Parathyroid adenoma (tissue), 2 donors: ENCODE data around the gene AFAP1L2.

Experiments
- H2AFZ ChIP-seq: fragments of 300-600 bp; sonication (generic); one replicate; pipeline ENCODE4 v1.7.0; 2017; ENCODE audit warnings: antibody characterized with exemption, mild to moderate bottlenecking
- H3K27ac ChIP-seq: fragments of 300-600 bp; sonication (generic); one replicate; pipeline ENCODE4 v1.7.0; 2017
- H3K27me3 ChIP-seq: fragments of 300-600 bp; sonication (generic); one replicate; pipeline ENCODE4 v1.7.0; 2017; ENCODE audit warnings: low read length; ENCODE audit not compliant: control insufficient read depth, insufficient read depth
- H3K36me3 ChIP-seq: fragments of 300-600 bp; sonication (generic); one replicate; pipeline ENCODE4 v1.7.0; 2017; ENCODE audit warnings: low read length; ENCODE audit not compliant: control insufficient read depth, insufficient read depth
- H3K4me1 ChIP-seq: fragments of 300-600 bp; sonication (generic); one replicate; pipeline ENCODE4 v1.7.0; 2017; ENCODE audit warnings: control low read depth
- H3K4me2 ChIP-seq: fragments of 300-600 bp; sonication (generic); one replicate; pipeline ENCODE4 v1.7.0; 2017; ENCODE audit warnings: low read length
- H3K4me3 ChIP-seq: fragments of 300-600 bp; sonication (generic); one replicate; pipeline ENCODE4 v1.7.0; 2017; ENCODE audit warnings: low read depth, low read length
- H3K79me2 ChIP-seq: fragments of 300-600 bp; sonication (generic); one replicate; pipeline ENCODE4 v1.7.0; 2017; ENCODE audit warnings: control low read depth
- H3K9ac ChIP-seq: fragments of 300-600 bp; sonication (generic); one replicate; pipeline ENCODE4 v1.7.0; 2017; ENCODE audit warnings: mild to moderate bottlenecking
- H3K9me3 ChIP-seq: fragments of 300-600 bp; sonication (generic); one replicate; pipeline ENCODE4 v1.7.0; 2017; ENCODE audit warnings: low read length; ENCODE audit not compliant: control insufficient read depth
- CTCF ChIP-seq: fragments of 300-600 bp; sonication (generic); IDR thresholded peaks from one replicate; pipeline ENCODE4 v1.7.0; 2017; ENCODE audit warnings: antibody characterized with exemption, mild to moderate bottlenecking
- donor health status: primary hyperparathyroidism.

The AFAP1L2 gene

DNA sequence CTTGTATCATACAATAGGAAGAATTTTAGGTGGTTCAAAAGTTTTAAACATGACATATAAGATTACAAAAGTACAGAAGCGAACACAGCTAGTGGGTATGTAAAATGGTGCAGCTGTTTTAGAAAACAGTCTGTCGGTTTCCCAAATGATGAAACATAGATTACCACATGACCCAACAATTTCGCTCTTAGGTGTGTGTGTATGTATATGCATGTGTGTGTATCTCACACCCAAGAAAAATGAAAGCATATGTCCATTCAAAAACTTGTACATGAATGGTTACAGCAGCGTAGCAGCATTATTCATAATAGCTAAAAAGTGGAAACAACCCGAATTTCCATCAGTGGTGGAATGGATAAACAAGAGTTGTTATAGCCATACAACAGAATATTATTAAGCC lies 23.5 kb downstream of the AFAP1L2 start:
- peaks cover 84% of the 10 kb centered on the region for H3K4me1 ChIP-seq
- peak overlapping the region; percentile 25 for H3K4me2 ChIP-seq
- H3K9ac ChIP-seq: no peak overlapping the region
- peak overlapping the region; percentile 91 for H3K27ac ChIP-seq
- H2AFZ ChIP-seq: no peak overlapping the region
- no peak overlapping the region for H3K4me3 ChIP-seq
- H3K27me3 ChIP-seq: no peaks in the 10 kb centered on the region
- H3K9me3 ChIP-seq: no peaks in the 10 kb centered on the region
- H3K36me3 ChIP-seq: no peaks in the 10 kb centered on the region
- peaks cover 64% of the 10 kb centered on the region for H3K79me2 ChIP-seq
- no peak for TF ChIP-seq CTCF

GRCh38 chr10:114380060-114380459 lies 24.2 kb downstream of the AFAP1L2 start:
- Histone ChIP-seq H3K4me1 (peaks cover 78% of the 10 kb centered on the region), H3K4me3 (no peak overlapping the region), H3K4me2 (peak overlapping the region; percentile 29), H3K36me3 (no peaks in the 10 kb centered on the region), H3K27me3 (no peaks in the 10 kb centered on the region), H2AFZ (no peak overlapping the region), H3K79me2 (peaks cover 56% of the 10 kb centered on the region), H3K27ac (peak overlapping the region; percentile 91), H3K9me3 (no peaks in the 10 kb centered on the region), H3K9ac (no peak overlapping the region)
- no peak for TF ChIP-seq CTCF

DNA sequence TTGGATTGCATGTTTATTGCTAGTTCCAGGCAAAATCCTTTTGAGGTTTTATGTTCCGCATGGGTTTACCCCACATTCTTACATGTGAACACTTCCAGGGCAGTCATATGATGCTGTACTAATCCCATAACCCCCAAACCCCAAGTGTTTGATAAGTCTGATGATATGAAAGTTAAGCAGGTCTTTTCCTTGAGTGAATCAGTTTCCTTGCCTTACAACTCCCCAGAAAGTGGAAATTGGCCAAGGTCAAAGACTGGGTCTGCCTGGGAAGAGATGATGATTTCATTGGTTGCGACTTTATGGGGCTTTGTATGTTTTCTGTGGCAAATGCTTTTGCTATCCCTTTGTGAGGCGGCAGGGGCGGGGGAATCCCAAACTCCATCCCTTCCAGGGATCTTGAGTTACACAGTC lies 24.7 kb downstream of the AFAP1L2 start:
- H3K4me3 ChIP-seq: no peak overlapping the region
- no peaks in the 10 kb centered on the region for H3K36me3 ChIP-seq
- no peaks in the 10 kb centered on the region for H3K27me3 ChIP-seq
- peaks cover 76% of the 10 kb centered on the region for H3K4me1 ChIP-seq
- no peaks in the 10 kb centered on the region for H3K9me3 ChIP-seq
- TF ChIP-seq CTCF: no peak
- peak overlapping the region; percentile 91 for H3K27ac ChIP-seq
- peaks cover 52% of the 10 kb centered on the region for H3K79me2 ChIP-seq
- no peak overlapping the region for H3K9ac ChIP-seq
- H3K4me2 ChIP-seq: peak overlapping the region; percentile 29
- H2AFZ ChIP-seq: no peak overlapping the region

DNA sequence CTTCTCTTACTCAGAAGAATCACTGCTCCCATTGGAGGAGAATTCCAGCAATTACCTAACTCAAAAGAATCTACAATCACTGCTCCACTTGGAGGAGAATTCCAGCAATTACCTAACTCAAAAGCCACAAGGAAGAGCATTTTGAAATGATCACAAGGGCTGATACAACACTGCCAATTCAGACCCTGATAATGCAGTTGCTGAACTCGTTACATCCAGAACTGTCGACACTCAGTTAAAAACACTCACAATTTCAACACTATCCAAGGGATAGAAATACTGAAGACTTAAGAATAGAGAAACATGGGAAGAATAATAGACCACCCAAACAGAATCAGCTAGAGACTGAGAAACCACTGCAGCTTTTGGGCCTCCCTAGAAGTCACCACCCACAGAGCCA lies 27.8 kb downstream of the AFAP1L2 start:
- H3K27ac ChIP-seq: peak overlapping the region; percentile 91
- peak overlapping the region; percentile 19 for H3K4me2 ChIP-seq
- no peaks in the 10 kb centered on the region for H3K27me3 ChIP-seq
- H3K4me1 ChIP-seq: peaks cover 80% of the 10 kb centered on the region
- H3K9me3 ChIP-seq: no peaks in the 10 kb centered on the region
- no peak for TF ChIP-seq CTCF
- H3K79me2 ChIP-seq: peaks cover 56% of the 10 kb centered on the region
- H3K36me3 ChIP-seq: no peaks in the 10 kb centered on the region
- H2AFZ ChIP-seq: no peak overlapping the region
- H3K4me3 ChIP-seq: no peak overlapping the region
- no peak overlapping the region for H3K9ac ChIP-seq

DNA sequence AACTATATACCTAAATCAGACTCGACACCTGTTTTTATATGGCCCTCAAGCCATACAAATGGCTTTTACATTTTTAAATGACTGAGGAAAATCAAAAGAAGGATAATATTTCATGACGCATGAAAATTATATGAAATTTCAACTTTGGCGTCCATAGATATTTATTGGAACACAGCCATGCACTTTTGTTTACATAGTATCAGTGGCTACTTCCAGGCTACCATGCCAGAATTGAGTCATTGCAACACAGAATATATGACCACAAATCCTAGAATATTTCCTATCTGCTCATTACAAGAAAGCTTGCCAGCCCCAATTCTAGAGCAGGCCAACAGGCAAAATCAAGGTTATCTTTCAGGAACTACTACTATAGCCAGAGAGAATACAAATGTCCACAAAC lies 29.3 kb downstream of the AFAP1L2 start:
- no peak overlapping the region for H2AFZ ChIP-seq
- H3K79me2 ChIP-seq: peaks cover 52% of the 10 kb centered on the region
- H3K27ac ChIP-seq: peak overlapping the region; percentile 91
- H3K9ac ChIP-seq: no peak overlapping the region
- H3K4me2 ChIP-seq: no peak overlapping the region
- no peaks in the 10 kb centered on the region for H3K27me3 ChIP-seq
- no peak for TF ChIP-seq CTCF
- H3K4me3 ChIP-seq: no peak overlapping the region
- no peaks in the 10 kb centered on the region for H3K9me3 ChIP-seq
- peaks cover 80% of the 10 kb centered on the region for H3K4me1 ChIP-seq
- H3K36me3 ChIP-seq: no peaks in the 10 kb centered on the region
